K562 (cell line): Measurements from ENCODE around the gene POLR3K. TPM values are rescaled to one million over a fixed set of nuclear protein-coding genes. Genes with fewer than 3 reads are reported as not detected.

Source experiments
- ADNP ChIP-seq: fragments of 200-800 bp; sonication (Bioruptor generic); IDR thresholded peaks from 2 replicates; pipeline ENCODE4 v1.6.1; 2016; ENCODE audit warnings: missing genetic modification characterization, missing compliant biosample characterization
- ARHGAP35 ChIP-seq: fragments of 450-650 bp; IDR thresholded peaks from 2 replicates; pipeline ENCODE4 v1.6.1; 2018; ENCODE audit not compliant: partially characterized antibody
- BMI1 ChIP-seq: fragments of 150-350 bp; IDR thresholded peaks from 2 replicates; pipeline ENCODE4 v1.6.1; 2014; ENCODE audit warnings: low read length
- CBFA2T2 ChIP-seq: fragments of 450-650 bp; conservative IDR thresholded peaks from 2 replicates; pipeline ENCODE4 v1.6.1; 2017; ENCODE audit warnings: mild to moderate bottlenecking
- CBX3 ChIP-seq, 2 experiments: IDR thresholded peaks; 1 replicate in 1 of 2; 2 replicates in 1 of 2; pipeline ENCODE4 v1.6.1; 2012; ENCODE audit warnings: inconsistent platforms in 2 of 2, low read length in 2 of 2, borderline replicate concordance in 1 of 2, control low read depth in 1 of 2
- CHD4 ChIP-seq: fragments of 200-600 bp; sonication (generic); IDR thresholded peaks from 3 replicates; pipeline ENCODE4 v1.6.1; 2012; ENCODE audit warnings: low read depth, mild to moderate bottlenecking, mixed read lengths, low read length, inconsistent platforms; ENCODE audit not compliant: insufficient read depth, insufficient replicate concordance, poor library complexity, severe bottlenecking
- CTCF ChIP-seq, 3 experiments: IDR thresholded peaks in 2 of 3; conservative IDR thresholded peaks in 1 of 3; 2 replicates each; pipeline ENCODE4 v1.5.1; 2011 to 2012; ENCODE audit warnings: low read length in 3 of 3, mild to moderate bottlenecking in 3 of 3, control low read depth in 2 of 3, improper control_type of control experiment in 1 of 3, inconsistent platforms in 1 of 3, low read depth in 1 of 3, mixed read lengths in 1 of 3, moderate library complexity in 1 of 3; ENCODE audit not compliant: insufficient read depth in 2 of 3
- EWSR1 ChIP-seq: fragments of 450-650 bp; IDR thresholded peaks from 2 replicates; pipeline ENCODE4 v1.6.1; 2018; ENCODE audit warnings: borderline replicate concordance, mild to moderate bottlenecking, low read depth, moderate library complexity; ENCODE audit not compliant: partially characterized antibody
- FOXA1 ChIP-seq: fragments of 450-650 bp; IDR thresholded peaks from 2 replicates; pipeline ENCODE4 v1.6.1; 2016; ENCODE audit warnings: mild to moderate bottlenecking, borderline replicate concordance
- FOXO4 ChIP-seq: fragments of 450-650 bp; formaldehyde crosslinking; IDR thresholded peaks from 2 replicates; pipeline ENCODE4 v1.4.0; 2020; ENCODE audit warnings: mild to moderate bottlenecking, moderate library complexity
- GTF2F1 ChIP-seq: IDR thresholded peaks from 2 replicates; pipeline ENCODE4 v1.6.1; 2011; ENCODE audit warnings: low read depth, low read length, improper control_type of control experiment
- HDAC1 ChIP-seq, 2 experiments: fragments of 450-650 bp; IDR thresholded peaks; 2 replicates each; pipeline ENCODE4 v1.6.1; 2016 to 2017; ENCODE audit warnings: inconsistent platforms in 1 of 2, mild to moderate bottlenecking in 1 of 2, moderate library complexity in 1 of 2
- JUN ChIP-seq, 2 experiments: sonication (generic) in 1 of 2; formaldehyde crosslinking in 1 of 2; IDR thresholded peaks; 2 replicates each; pipeline versions ENCODE4 v1.6.1 to v1.8.0; 2012 to 2022; ENCODE audit warnings: borderline replicate concordance in 2 of 2, mild to moderate bottlenecking in 2 of 2, improper control_type of control experiment in 1 of 2, low read depth in 1 of 2, low read length in 1 of 2, missing genetic modification reagents in 1 of 2
- POLR2AphosphoS5 ChIP-seq: IDR thresholded peaks from 2 replicates; pipeline ENCODE4 v1.6.1; 2011; ENCODE audit warnings: mild to moderate bottlenecking, low read depth, low read length, moderate library complexity; ENCODE audit not compliant: control insufficient read depth, insufficient read depth
- POLR3G ChIP-seq: IDR thresholded peaks from 2 replicates; pipeline ENCODE4 v1.6.1; 2011; ENCODE audit not compliant: insufficient read length, insufficient replicate concordance; ENCODE audit errors: extremely low read depth
- PYGO2 ChIP-seq: fragments of 450-650 bp; IDR thresholded peaks from 2 replicates; pipeline ENCODE4 v1.6.1; 2016; ENCODE audit warnings: mild to moderate bottlenecking, missing genetic modification characterization, moderate library complexity, missing compliant biosample characterization
- RBFOX2 ChIP-seq: fragments of 200-400 bp; formaldehyde crosslinking; IDR thresholded peaks from 2 replicates; pipeline ENCODE4 v1.6.1; 2017; ENCODE audit warnings: low read depth, mild to moderate bottlenecking, low read length, moderate library complexity
- SMARCA4 ChIP-seq: fragments of 450-650 bp; IDR thresholded peaks from 2 replicates; pipeline ENCODE4 v1.6.1; 2016
- SP2 ChIP-seq: IDR thresholded peaks from 2 replicates; pipeline ENCODE4 v1.6.1; 2011; ENCODE audit warnings: mild to moderate bottlenecking, low read depth, low read length, moderate library complexity; ENCODE audit not compliant: poor library complexity, severe bottlenecking; ENCODE audit errors: extremely low read depth
- STAG1 ChIP-seq: sonication (generic); formaldehyde crosslinking; IDR thresholded peaks from 2 replicates; pipeline ENCODE4 v1.5.0; 2020; ENCODE audit warnings: missing genetic modification reagents, borderline replicate concordance
- ZC3H4 ChIP-seq: sonication (generic); formaldehyde crosslinking; IDR thresholded peaks from 2 replicates; pipeline ENCODE4 v1.9.0; 2021; ENCODE audit warnings: missing genetic modification reagents, borderline replicate concordance
- ZNF589 ChIP-seq: fragments of 200-800 bp; sonication (Bioruptor generic); IDR thresholded peaks from 2 replicates; pipeline ENCODE4 v1.6.1; 2016; ENCODE audit warnings: low read depth, missing genetic modification characterization, missing compliant biosample characterization
- polyA plus RNA-seq, 8 experiments: library from polyadenylated mRNA; depleted of rRNA in 4 of 8; stranded (reverse) in 5 of 8; unstranded in 3 of 8; fragments of >200 nt; fragmentation: Nextera tagmentation in 2 of 8; fragmentation: Illumina TruSeq in 1 of 8; extraction: Ambion mirVana in 2 of 8; extraction: Trizol in 1 of 8; gene quantifications; 2 replicates each; pipeline versions ENCODE4 v1.2.1 to v1.2.3, GENCODE V29; 2011 to 2014; ENCODE audit warnings: inconsistent platforms in 1 of 8, missing spikeins in 1 of 8
- total RNA-seq, 7 experiments: library from RNA; depleted of rRNA in 6 of 7; stranded (reverse); fragments of >200 nt in 6 of 7; fragmentation: Illumina TruSeq in 2 of 7; extraction: Trizol in 2 of 7; gene quantifications; 2 replicates each; pipeline versions ENCODE4 v1.2.1 to v1.2.3, GENCODE V29; 2011 to 2021; ENCODE audit warnings: low replicate concordance in 1 of 7
- TF ChIP-seq, protein P1 (sequence below): sonication (generic); formaldehyde crosslinking; IDR thresholded peaks from 2 replicates; pipeline ENCODE4 v1.8.1; 2022; ENCODE audit warnings: missing genetic modification reagents

Gene POLR3K
- total and polyA plus RNA-seq, 9 of the 15 experiments (the other 6 are each of a cell fraction or from before 2014, with no cell fraction given) = 42.1 to 315 (median 86.7) TPM

GRCh38 chr16:96935-97381, 43.5 kb upstream of the POLR3K start (continued):
- peak; percentile 42; the same call in 1 of the 2 replicates for TF ChIP-seq RBFOX2
- TF ChIP-seq BMI1 = no peak
- peak; percentile 57; the same call in 1 of the 2 replicates for TF ChIP-seq JUN (IDR thresholded peaks at IDR 0.05; ENCODE audit: borderline replicate concordance, low read depth, low read length)
- no peak for TF ChIP-seq JUN (CRISPR knock-in tag; IDR thresholded peaks at IDR 0.05; ENCODE audit: borderline replicate concordance)
- 0 out of 2 replicates have a peak, but pooled peaks have one; percentile 40 for TF ChIP-seq SMARCA4
- TF ChIP-seq PYGO2 (tag) = no peak
- no peak for TF ChIP-seq POLR3G
- TF ChIP-seq ADNP (tag) = peak; percentile 88
- TF ChIP-seq, protein P1, sequence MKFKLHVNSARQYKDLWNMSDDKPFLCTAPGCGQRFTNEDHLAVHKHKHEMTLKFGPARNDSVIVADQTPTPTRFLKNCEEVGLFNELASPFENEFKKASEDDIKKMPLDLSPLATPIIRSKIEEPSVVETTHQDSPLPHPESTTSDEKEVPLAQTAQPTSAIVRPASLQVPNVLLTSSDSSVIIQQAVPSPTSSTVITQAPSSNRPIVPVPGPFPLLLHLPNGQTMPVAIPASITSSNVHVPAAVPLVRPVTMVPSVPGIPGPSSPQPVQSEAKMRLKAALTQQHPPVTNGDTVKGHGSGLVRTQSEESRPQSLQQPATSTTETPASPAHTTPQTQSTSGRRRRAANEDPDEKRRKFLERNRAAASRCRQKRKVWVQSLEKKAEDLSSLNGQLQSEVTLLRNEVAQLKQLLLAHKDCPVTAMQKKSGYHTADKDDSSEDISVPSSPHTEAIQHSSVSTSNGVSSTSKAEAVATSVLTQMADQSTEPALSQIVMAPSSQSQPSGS (CRISPR knock-in tag) = no peak
- no peak for TF ChIP-seq FOXO4 (CRISPR knock-in tag)
- no peak for TF ChIP-seq FOXA1
- TF ChIP-seq SP2 = no peak
- peak; percentile 100 for TF ChIP-seq CTCF (IDR thresholded peaks at IDR 0.05 in 2 of 3, conservative IDR thresholded peaks at IDR 0.05 in 1 of 3; ENCODE audit: insufficient read depth in 2 of 3, low read depth in 1 of 3, low read length in 3 of 3)
- 0 out of 2 replicates have a peak, but pooled peaks have one; percentile 32 for TF ChIP-seq POLR2AphosphoS5
- no peak for TF ChIP-seq ZC3H4
- TF ChIP-seq ZNF589 (CRISPR knock-in tag) = 0 out of 2 replicates have a peak, but pooled peaks have one; percentile 8
- no peak for TF ChIP-seq ARHGAP35
- peak in 1 of 2 experiments; percentile 82; a peak in 2 of 4 replicates for TF ChIP-seq HDAC1 (IDR thresholded peaks at IDR 0.05)
- 0 out of 2 replicates have a peak, but pooled peaks have one; percentile 40 for TF ChIP-seq GTF2F1
- no peak for TF ChIP-seq EWSR1
- TF ChIP-seq CBFA2T2 = 0 out of 2 replicates have a peak, but pooled peaks have one; percentile 8
- TF ChIP-seq CHD4 = no peak
- peak in 1 of 2 experiments; percentile 87; a peak in 2 of 3 replicates for TF ChIP-seq CBX3 (IDR thresholded peaks at IDR 0.05; ENCODE audit: borderline replicate concordance in 1 of 2, low read length in 2 of 2)
- TF ChIP-seq STAG1 (CRISPR knock-in tag) = peak; percentile 79; the same call in 1 of the 2 replicates
